ENCODE data around the gene LRIG3.

DNA sequence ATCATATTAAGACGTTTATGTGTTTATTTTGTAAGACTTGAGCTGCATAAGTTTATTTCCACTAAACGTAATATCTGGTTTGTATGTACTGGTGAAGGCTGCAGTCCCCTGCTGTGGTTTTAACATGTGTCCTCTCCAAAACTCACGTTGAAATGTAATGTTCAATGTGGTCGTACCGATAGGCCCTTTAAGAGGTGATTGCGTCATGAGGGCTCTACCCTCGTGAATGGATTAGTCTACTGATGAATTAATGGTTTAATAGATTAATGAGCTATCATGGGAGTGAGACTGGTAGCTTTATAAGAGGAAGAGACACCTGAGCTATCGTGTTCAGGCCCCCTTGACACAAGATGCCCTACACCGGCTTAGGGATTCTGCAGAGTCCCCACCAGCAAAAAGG is 14.9 kb downstream of the LRIG3 start:
- TF ChIP-seq POLR2A (IDR thresholded peaks at IDR 0.05), result no peak
- TF ChIP-seq, protein P1, sequence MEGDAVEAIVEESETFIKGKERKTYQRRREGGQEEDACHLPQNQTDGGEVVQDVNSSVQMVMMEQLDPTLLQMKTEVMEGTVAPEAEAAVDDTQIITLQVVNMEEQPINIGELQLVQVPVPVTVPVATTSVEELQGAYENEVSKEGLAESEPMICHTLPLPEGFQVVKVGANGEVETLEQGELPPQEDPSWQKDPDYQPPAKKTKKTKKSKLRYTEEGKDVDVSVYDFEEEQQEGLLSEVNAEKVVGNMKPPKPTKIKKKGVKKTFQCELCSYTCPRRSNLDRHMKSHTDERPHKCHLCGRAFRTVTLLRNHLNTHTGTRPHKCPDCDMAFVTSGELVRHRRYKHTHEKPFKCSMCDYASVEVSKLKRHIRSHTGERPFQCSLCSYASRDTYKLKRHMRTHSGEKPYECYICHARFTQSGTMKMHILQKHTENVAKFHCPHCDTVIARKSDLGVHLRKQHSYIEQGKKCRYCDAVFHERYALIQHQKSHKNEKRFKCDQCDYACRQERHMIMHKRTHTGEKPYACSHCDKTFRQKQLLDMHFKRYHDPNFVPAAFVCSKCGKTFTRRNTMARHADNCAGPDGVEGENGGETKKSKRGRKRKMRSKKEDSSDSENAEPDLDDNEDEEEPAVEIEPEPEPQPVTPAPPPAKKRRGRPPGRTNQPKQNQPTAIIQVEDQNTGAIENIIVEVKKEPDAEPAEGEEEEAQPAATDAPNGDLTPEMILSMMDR (IDR thresholded peaks at IDR 0.05), result no peak

Measured in transverse colon (tissue), 3 donors.